Activated CD4-positive, alpha-beta T cell treated with anti-CD3 and anti-CD28 coated beads, Interleukin-2, amount 10 ng/mL, durations not matched to agents 7 days and 5 days (primary cell): Measurements from ENCODE around the gene SMG6. TPM values are rescaled to one million over a fixed set of nuclear protein-coding genes. Genes with fewer than 3 reads are reported as not detected.

Experiments
- CTCF ChIA-PET: fragments of 350-600 bp; sonication (Branson Sonifier 250); formaldehyde crosslinking; loops from one replicate; lab custom pipeline; 2021; ENCODE audit warnings: antibody characterized with exemption; lab: Charles Lee
- POLR2A ChIA-PET: fragments of 350-600 bp; sonication (Branson Sonifier 250); formaldehyde crosslinking; loops from one replicate; lab custom pipeline; 2021; ENCODE audit warnings: antibody characterized with exemption; lab: Charles Lee
- DNase-seq: peaks from one replicate; pipeline ENCODE4 v3.0.0-alpha.2; 2020
- H3K27ac Mint-ChIP-seq: one replicate; pipeline ENCODE4 v1.8.0; 2021; ENCODE audit warnings: mild to moderate bottlenecking, moderate library complexity, mixed read lengths
- H3K27me3 Mint-ChIP-seq: one replicate; pipeline ENCODE4 v1.8.0; 2021; ENCODE audit warnings: mixed read lengths
- H3K36me3 Mint-ChIP-seq: one replicate; pipeline ENCODE4 v1.8.0; 2021; ENCODE audit warnings: low read depth, mixed read lengths
- H3K4me1 Mint-ChIP-seq: one replicate; pipeline ENCODE4 v1.8.0; 2021; ENCODE audit warnings: mixed read lengths
- H3K4me3 Mint-ChIP-seq: one replicate; pipeline ENCODE4 v1.8.0; 2021; ENCODE audit warnings: mild to moderate bottlenecking, moderate library complexity, mixed read lengths
- H3K9me3 Mint-ChIP-seq: one replicate; pipeline ENCODE4 v1.8.0; 2021; ENCODE audit warnings: mixed read lengths
- total RNA-seq, 2 experiments: library from RNA; stranded (reverse); gene quantifications; one replicate each; pipeline ENCODE4 v1.2.3, GENCODE V29; 2021

Gene SMG6
- total RNA-seq, 2 experiments from 2014 or later, result 44.3 to 51.1 TPM

- Mint-ChIP-seq H3K4me3 (no peak overlapping the region), H3K27ac (no peak overlapping the region), H3K9me3 (no peaks in the 10 kb centered on the region), H3K4me1 (peaks cover 34% of the 10 kb centered on the region), H3K27me3 (peaks cover 3% of the 10 kb centered on the region), H3K36me3 (peaks cover 22% of the 10 kb centered on the region)
- no peak for DNase-seq
- CTCF ChIA-PET, result interaction anchor here (0.6 to 1.2 kb wide), 4 partner anchors 10 to 19 kb away, joined by 3 to 5 read pairs (median 3); partner anchors contain the start of genes HIC1 and RTN4RL1
- POLR2A ChIA-PET, result no interaction called here
Measured at GRCh38 chr17:2044263-2044894, 259.2 kb downstream of the SMG6 start.

DNA sequence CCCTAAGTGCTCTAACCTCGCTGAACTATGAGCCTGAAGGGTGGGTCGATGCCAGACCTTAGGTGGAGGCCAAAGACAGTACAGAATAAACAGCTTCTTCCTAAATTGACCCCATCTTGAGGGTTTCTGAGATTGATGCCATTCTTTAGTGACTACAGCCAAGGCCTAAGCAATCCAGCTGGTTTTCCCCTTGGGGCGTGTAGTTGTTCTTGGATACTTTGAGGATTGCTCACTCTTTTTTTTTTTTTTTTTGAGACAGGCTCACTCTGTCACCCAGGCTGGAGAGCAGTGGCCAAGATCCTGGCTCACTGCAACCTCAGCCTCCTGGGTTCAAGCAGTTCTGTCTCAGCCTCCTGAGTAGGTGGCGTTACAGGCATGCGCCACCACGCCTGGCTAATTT lies 259.8 kb downstream of the SMG6 start:
- H3K4me1 Mint-ChIP-seq, result peaks cover 30% of the 10 kb centered on the region
- H3K9me3 Mint-ChIP-seq, result no peaks in the 10 kb centered on the region
- ChIA-PET CTCF (interaction anchor here (0.7 to 1.2 kb wide), 4 partner anchors 11 to 375 kb away, joined by 3 to 7 read pairs (median 4); partner anchors contain the start of gene HIC1), POLR2A (no interaction called here)
- peak overlapping the region; percentile 74 for H3K27ac Mint-ChIP-seq
- H3K27me3 Mint-ChIP-seq, result peaks cover 3% of the 10 kb centered on the region
- H3K36me3 Mint-ChIP-seq, result peaks cover 22% of the 10 kb centered on the region
- no peak for DNase-seq
- peak overlapping the region; percentile 93 for H3K4me3 Mint-ChIP-seq

DNA sequence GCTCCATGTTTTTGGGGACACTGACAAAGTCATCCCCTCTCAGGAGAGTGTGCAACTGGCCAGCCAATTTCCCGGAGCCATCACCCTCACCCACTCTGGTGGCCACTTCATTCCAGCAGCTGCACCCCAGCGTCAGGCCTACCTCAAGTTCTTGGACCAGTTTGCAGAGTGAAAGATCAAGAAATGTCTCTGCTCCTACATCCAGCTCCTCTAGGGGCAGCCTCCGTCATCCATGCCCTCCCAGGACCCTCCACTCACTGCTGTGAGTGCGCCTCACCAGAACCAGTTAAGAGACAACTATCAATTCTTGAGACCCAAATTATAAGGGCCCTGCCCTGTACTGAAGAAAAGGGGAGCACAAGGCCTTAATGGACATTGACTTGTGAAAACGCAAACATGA lies 260.7 kb downstream of the SMG6 start:
- POLR2A ChIA-PET, result no interaction called here
- no peak for DNase-seq
- CTCF ChIA-PET, result interaction anchor here (2.0 to 2.2 kb wide), 2 partner anchors 12 to 15 kb away, joined by 6 to 7 read pairs; no protein-coding TSS in a partner anchor
- no peaks in the 10 kb centered on the region for H3K27me3 Mint-ChIP-seq
- H3K36me3 Mint-ChIP-seq, result peaks cover 22% of the 10 kb centered on the region
- peaks cover 26% of the 10 kb centered on the region for H3K4me1 Mint-ChIP-seq
- H3K9me3 Mint-ChIP-seq, result no peaks in the 10 kb centered on the region
- H3K4me3 Mint-ChIP-seq, result peak overlapping the region; percentile 93
- H3K27ac Mint-ChIP-seq, result peak overlapping the region; percentile 94

- CTCF ChIA-PET, result interaction anchor here (2.0 to 2.2 kb wide), 2 partner anchors 11 to 16 kb away, joined by 6 to 7 read pairs; no protein-coding TSS in a partner anchor
Measured at GRCh38 chr17:2042390-2042847, 261.2 kb downstream of the SMG6 start.

GRCh38 chr17:2041561-2042389 lies 261.8 kb downstream of the SMG6 start, which contains the start of gene OVCA2:
TSS of gene OVCA2 (plus strand) at chr17:2042022. CDS start at chr17:2042048, 26 bp downstream.
- CTCF ChIA-PET, result interaction anchor here (1.2 to 2.2 kb wide), 4 partner anchors 10 to 149 kb away, joined by 3 to 7 read pairs (median 4); no protein-coding TSS in a partner anchor

More at GRCh38 chr17:2042390-2042847, 261.2 kb downstream of the SMG6 start:
- POLR2A ChIA-PET, result no interaction called here
- Mint-ChIP-seq H3K9me3 (no peaks in the 10 kb centered on the region), H3K4me1 (peaks cover 26% of the 10 kb centered on the region), H3K27me3 (no peaks in the 10 kb centered on the region), H3K36me3 (peaks cover 22% of the 10 kb centered on the region), H3K27ac (peak overlapping the region; percentile 94), H3K4me3 (peak overlapping the region; percentile 93)
- no peak for DNase-seq

DNA sequence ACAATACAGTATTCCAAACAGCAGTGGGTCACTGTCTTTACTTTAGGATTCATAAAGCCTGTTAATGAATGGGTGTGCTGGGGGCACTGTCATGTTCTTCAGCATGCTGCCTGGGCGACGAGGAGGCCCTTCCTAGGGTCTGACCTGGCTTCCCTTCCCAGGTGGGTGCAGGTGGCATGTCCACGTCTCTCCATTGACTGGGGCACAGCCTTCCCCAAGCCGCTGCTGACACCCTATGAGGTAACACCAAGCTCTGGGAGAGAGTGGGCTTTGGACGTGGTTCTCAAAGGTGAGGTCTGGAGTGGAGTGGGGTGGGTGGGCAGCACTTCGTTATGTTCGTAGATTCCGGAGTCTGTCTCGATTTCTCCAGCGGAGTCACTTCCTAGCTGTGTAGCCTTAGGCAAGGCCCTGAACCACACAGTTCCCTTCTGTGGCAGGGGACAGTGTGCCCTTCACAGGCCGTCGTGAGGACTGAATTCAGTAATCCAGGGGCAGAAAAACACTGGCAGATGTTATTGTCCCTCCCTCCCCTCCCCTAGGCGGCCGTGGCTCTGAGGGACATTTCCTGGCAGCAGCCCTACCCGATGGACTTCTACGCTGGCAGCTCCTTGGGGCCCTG lies 262.5 kb downstream of the SMG6 start:
- no peaks in the 10 kb centered on the region for H3K9me3 Mint-ChIP-seq
- peak overlapping the region; percentile 36 for H3K27ac Mint-ChIP-seq
- peaks cover 26% of the 10 kb centered on the region for H3K4me1 Mint-ChIP-seq
- H3K27me3 Mint-ChIP-seq, result no peaks in the 10 kb centered on the region
- CTCF ChIA-PET, result interaction anchor here (0.8 to 3.3 kb wide), 6 partner anchors 10 to 204 kb away, joined by 3 to 17 read pairs (median 4); partner anchors contain the start of gene HIC1
- DNase-seq, result no peak
- peaks cover 24% of the 10 kb centered on the region for H3K36me3 Mint-ChIP-seq
- POLR2A ChIA-PET, result no interaction called here
- H3K4me3 Mint-ChIP-seq, result peak overlapping the region; percentile 56

More at GRCh38 chr17:2041561-2042389, 261.8 kb downstream of the SMG6 start, which contains the start of gene OVCA2:
- no peaks in the 10 kb centered on the region for H3K9me3 Mint-ChIP-seq
- peaks cover 22% of the 10 kb centered on the region for H3K36me3 Mint-ChIP-seq
- peak within 1 kb of the TSS; percentile 94 for H3K27ac Mint-ChIP-seq
- H3K27me3 Mint-ChIP-seq, result no peaks in the 10 kb centered on the region
- H3K4me1 Mint-ChIP-seq, result peaks cover 26% of the 10 kb centered on the region
- DNase-seq, result peak; percentile 98
- POLR2A ChIA-PET, result no interaction called here
- H3K4me3 Mint-ChIP-seq, result peak within 1 kb of the TSS; percentile 93

DNA sequence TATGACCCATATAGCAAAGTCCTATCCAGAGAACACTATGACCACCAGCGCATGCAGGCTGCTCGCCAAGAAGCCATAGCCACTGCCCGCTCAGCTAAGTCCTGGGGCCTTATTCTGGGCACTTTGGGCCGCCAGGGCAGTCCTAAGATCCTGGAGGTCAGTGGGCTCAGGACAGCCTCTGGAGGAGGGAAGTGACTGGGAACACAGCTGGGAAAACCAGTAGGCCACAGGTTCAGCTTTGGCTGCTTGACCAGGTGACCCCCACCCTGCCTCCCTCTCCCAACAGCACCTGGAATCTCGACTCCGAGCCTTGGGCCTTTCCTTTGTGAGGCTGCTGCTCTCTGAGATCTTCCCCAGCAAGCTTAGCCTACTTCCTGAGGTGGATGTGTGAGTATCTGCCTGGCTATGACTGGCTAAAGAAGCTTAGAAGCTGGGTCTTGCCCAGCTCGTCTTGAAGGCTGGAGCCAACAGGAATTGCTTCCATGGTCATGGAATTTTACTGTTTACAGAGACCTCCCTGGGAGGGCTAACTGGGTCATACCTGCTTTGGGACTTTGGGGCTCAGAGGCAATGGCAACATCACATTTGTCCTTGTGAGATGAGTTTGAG lies 263.3 kb downstream of the SMG6 start:
- H3K27me3 Mint-ChIP-seq, result no peaks in the 10 kb centered on the region
- H3K9me3 Mint-ChIP-seq, result no peaks in the 10 kb centered on the region
- ChIA-PET POLR2A (no interaction called here), CTCF (interaction anchor here (0.8 to 3.3 kb wide), 4 partner anchors 11 to 205 kb away, joined by 3 to 17 read pairs (median 3); partner anchors contain the start of gene HIC1)
- H3K36me3 Mint-ChIP-seq, result peaks cover 24% of the 10 kb centered on the region
- no peak for DNase-seq
- H3K27ac Mint-ChIP-seq, result no peak overlapping the region
- no peak overlapping the region for H3K4me3 Mint-ChIP-seq
- peaks cover 26% of the 10 kb centered on the region for H3K4me1 Mint-ChIP-seq

- no peak for DNase-seq
- Mint-ChIP-seq H3K4me3 (no peak overlapping the region), H3K4me1 (peaks cover 11% of the 10 kb centered on the region), H3K27me3 (no peaks in the 10 kb centered on the region), H3K27ac (no peak overlapping the region), H3K9me3 (no peaks in the 10 kb centered on the region), H3K36me3 (peaks cover 6% of the 10 kb centered on the region)
- CTCF ChIA-PET, result interaction anchor here (1.0 kb wide), 1 partner anchor 17 kb away, joined by 3 read pairs; the partner anchor contains the start of gene HIC1
- POLR2A ChIA-PET, result interaction anchor here (0.7 kb wide), 1 partner anchor 28 kb away, joined by 3 read pairs; no protein-coding TSS in a partner anchor
Measured at GRCh38 chr17:2037155-2037554, 266.4 kb downstream of the SMG6 start.

DNA sequence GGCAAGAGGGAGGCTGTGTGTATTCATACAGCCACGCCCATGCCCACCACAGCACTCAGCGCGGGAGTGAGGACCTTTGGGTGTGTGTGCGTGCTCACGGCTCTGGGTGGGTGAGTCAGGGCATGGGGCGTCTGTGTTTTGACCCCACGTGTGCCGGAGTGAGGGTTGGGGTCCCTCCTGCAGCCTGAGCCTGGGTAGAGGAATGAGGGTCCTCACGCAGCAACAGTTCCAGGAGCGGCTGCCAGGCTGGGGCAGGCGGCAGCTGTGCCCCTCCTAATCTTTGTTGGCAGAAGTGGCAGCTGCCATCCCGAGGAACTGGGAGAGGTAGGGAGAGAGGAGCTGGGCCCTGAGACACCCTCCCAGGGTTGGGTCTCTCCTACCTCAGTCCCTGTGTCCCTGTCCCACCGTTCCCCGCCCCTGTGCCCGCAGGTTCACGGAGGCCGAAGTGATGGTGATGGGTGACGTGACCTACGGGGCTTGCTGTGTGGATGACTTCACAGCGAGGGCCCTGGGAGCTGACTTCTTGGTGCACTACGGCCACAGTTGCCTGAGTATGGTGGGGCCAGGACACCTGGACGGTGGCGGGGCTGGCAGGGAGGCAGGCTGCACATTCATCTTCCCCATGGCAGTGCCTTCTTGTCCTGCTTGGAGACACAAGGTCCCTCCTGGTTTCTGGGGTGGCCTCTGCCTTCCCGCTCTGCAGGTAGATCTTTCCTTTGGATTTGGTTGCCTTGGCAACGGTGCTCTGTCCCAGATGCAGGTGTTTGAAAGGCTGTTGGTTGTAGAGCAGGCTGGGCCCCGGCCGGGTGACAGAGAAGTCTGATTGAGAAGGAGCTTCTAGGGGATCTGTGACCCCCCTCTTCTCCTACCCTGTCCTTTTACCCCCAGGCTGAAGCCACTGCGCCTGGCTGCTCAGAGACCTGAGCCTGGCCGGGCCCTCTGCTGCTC lies 267.8 kb downstream of the SMG6 start:
- Mint-ChIP-seq H3K27ac (no peak overlapping the region), H3K36me3 (peaks cover 3% of the 10 kb centered on the region), H3K4me1 (peaks cover 10% of the 10 kb centered on the region), H3K9me3 (no peaks in the 10 kb centered on the region), H3K27me3 (no peaks in the 10 kb centered on the region), H3K4me3 (no peak overlapping the region)
- CTCF ChIA-PET, result interaction anchor here (0.5 to 1.1 kb wide), 3 partner anchors 12 to 231 kb away, joined by 3 read pairs; no protein-coding TSS in a partner anchor
- POLR2A ChIA-PET, result no interaction called here
- no peak for DNase-seq

DNA sequence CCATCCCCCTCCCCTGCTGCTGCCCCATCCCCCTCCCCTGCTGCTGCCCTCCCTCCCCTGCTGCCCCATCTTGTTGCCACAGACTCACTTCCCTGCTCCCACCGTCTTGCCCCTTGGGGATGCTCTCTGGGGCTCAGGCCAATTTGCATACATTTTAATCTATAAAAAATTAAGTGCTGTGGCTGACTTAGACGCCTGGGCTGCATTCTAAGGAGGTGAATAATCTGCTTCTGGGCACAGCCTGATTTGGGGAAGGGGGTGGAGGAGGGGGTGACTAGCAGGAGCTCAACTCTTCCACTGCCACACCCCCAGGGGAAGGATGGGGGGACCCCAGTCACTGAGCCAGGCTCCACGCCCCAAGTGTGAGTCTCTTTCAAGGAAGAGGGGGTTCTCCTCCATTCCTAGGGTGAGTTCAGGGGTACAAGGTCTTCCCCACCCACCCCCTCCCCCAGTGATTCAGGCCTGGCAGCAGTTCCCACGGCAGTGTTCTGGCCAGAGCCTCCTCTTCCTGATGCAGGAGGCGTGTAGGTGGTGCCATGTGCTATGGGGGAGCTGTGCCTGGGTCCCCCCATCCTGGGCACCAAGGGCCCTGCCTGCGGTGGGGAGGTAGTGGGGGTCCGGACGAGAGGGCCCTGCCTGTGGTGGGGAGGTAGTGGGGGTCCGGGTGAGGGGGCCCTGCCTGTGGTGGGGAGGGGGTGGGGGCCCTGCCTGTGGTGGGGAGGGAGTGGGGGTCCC lies 268.6 kb downstream of the SMG6 start:
- no peaks in the 10 kb centered on the region for H3K9me3 Mint-ChIP-seq
- CTCF ChIA-PET, result interaction anchor here (0.6 to 1.1 kb wide), 2 partner anchors 13 to 354 kb away, joined by 3 read pairs; no protein-coding TSS in a partner anchor

More for the DNA sequence above, 268.6 kb downstream of the SMG6 start:
- DNase-seq, result no peak
- POLR2A ChIA-PET, result no interaction called here
- no peak overlapping the region for H3K4me3 Mint-ChIP-seq
- H3K27ac Mint-ChIP-seq, result no peak overlapping the region
- no peaks in the 10 kb centered on the region for H3K27me3 Mint-ChIP-seq
- peaks cover 2% of the 10 kb centered on the region for H3K36me3 Mint-ChIP-seq
- peaks cover 12% of the 10 kb centered on the region for H3K4me1 Mint-ChIP-seq
